GM10248 (cell line): ENCODE results near the gene TP53I13.

Experiments
- CTCF ChIA-PET: fragments of 300-600 bp; sonication (Branson Sonifier 250); formaldehyde crosslinking; extraction: SDS; loops from one replicate; lab custom pipeline; 2021; ENCODE audit warnings: antibody characterized with exemption; lab: Yijun Ruan, JAX
- POLR2A ChIA-PET: fragments of 350-650 bp; sonication (Branson Sonifier 250); formaldehyde crosslinking; extraction: SDS; loops from one replicate; lab custom pipeline; 2020; ENCODE audit warnings: antibody characterized with exemption; lab: Yijun Ruan, JAX
- DNase-seq: peaks from one replicate; pipeline ENCODE4 v3.0.0; 2012; ENCODE audit errors: extremely low spot score
- CTCF ChIP-seq: IDR thresholded peaks from 2 replicates; pipeline ENCODE4 v1.5.1; 2012; ENCODE audit warnings: mild to moderate bottlenecking, low read depth; ENCODE audit errors: extremely low read depth, missing control alignments, control extremely low read depth

TP53I13 gene

GRCh38 chr17:29613352-29613837, 44.9 kb downstream of the TP53I13 start:
- ChIA-PET POLR2A (interaction anchor here (0.6 kb wide), 2 partner anchors 260 to 339 kb away, joined by 3 to 10 read pairs; no protein-coding TSS in a partner anchor), CTCF (interaction anchor here (0.6 to 6.1 kb wide), 17 partner anchors 9 to 243 kb away, joined by 3 to 172 read pairs (median 4); partner anchors contain the start of genes ABHD15, ANKRD13B and GIT1)
- peak; percentile 85 for DNase-seq
- peak; percentile 93 for TF ChIP-seq CTCF

DNA sequence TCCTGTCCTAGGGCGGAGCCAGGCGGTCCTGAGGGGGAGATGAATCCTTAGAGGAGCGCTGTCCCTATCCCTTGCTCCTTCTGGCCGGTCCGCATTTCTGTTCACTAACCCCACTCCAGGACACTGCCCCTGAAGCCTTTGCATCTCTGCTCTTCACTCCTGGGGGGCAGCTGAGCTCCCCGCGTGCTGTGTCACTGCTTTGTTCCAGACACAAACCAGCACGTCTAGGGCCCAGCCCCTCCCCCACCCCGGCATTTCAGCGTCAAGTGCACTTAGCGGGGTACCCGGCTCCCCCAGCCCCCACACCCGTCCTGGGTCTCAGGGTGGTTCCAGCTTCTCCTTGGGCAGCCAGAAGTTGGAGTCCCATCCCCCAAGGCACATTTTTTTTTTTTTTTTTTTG, 45.4 kb downstream of the TP53I13 start:
- POLR2A ChIA-PET: interaction anchor here (0.6 kb wide), 2 partner anchors 260 to 339 kb away, joined by 3 to 10 read pairs; no protein-coding TSS in a partner anchor
- CTCF ChIA-PET: interaction anchor here (0.9 to 6.1 kb wide), 14 partner anchors 10 to 244 kb away, joined by 3 to 172 read pairs (median 7); partner anchors contain the start of genes ABHD15, ANKRD13B and GIT1
- DNase-seq: no peak
- TF ChIP-seq CTCF: no peak

- CTCF ChIA-PET: interaction anchor here (1.0 to 7.0 kb wide), 18 partner anchors 10 to 470 kb away, joined by 3 to 172 read pairs (median 7); partner anchors contain the start of genes ANKRD13B and GIT1
- TF ChIP-seq CTCF: no peak
- POLR2A ChIA-PET: no interaction called here
- DNase-seq: no peak
These were observed 46.0 kb downstream of the TP53I13 start for GRCh38 chr17:29614349-29615047.

GRCh38 chr17:29615048-29615385, 46.5 kb downstream of the TP53I13 start:
- DNase-seq: no peak
- TF ChIP-seq CTCF: no peak
- ChIA-PET CTCF (interaction anchor here (0.8 to 7.0 kb wide), 20 partner anchors 11 to 470 kb away, joined by 3 to 172 read pairs (median 7); partner anchors contain the start of genes ANKRD13B, GIT1 and SSH2), POLR2A (interaction anchor here (0.5 to 0.9 kb wide), 3 partner anchors 16 to 193 kb away, joined by 3 to 9 read pairs (median 4); no protein-coding TSS in a partner anchor)

DNA sequence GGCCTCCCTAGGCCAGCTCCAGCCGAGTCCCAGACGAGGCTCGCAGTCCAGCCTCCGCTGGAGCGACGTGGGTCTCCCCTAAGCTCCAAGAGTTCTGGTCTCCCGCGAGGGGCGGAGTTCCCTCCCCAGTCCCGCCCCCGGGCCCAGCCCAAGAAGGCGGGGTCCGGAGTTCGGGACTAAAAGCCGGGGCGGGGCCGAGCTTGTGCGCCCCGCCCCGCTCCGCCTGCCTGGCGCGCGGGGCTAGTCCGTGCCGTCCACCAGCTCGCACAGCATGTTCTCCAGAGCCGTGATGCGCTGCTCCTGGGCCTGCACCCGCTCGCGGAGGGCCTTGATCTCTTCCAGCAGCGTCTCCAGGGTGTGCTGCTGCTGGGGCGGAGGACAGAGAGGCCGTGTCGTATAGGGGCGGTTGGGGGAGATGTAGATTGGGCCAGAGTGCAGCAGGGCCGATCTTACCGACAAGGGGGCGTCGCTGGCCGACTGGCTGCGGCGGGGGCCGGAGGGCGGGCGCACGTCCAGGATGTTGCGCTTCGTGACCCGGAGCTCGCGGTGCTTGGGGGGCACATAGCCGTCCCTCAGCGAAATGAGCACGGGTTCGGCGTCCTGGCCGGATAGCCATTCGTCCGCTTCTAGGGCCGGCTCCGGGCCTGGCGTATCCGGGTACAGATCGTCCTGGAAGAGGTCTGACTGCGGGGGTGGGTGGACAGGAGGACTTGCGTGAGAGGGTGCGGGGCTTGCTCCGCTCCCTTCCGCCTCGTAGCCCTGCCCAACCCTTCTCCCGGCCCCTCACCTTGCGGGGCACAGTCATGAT, 47.2 kb downstream of the TP53I13 start:
- ChIA-PET POLR2A (interaction anchor here (0.5 to 0.9 kb wide), 4 partner anchors 16 to 192 kb away, joined by 3 to 9 read pairs (median 4); no protein-coding TSS in a partner anchor), CTCF (interaction anchor here (0.6 to 7.0 kb wide), 32 partner anchors 7 to 478 kb away, joined by 3 to 172 read pairs (median 7); partner anchors contain the start of genes ANKRD13B, GIT1, SSH2 and TP53I13)
- no peak for TF ChIP-seq CTCF
- DNase-seq: peak; percentile 92
